Naive thymus-derived CD4-positive, alpha-beta T cell (primary cell): ENCODE results near the gene SETD2. TPM values are rescaled to one million over a fixed set of nuclear protein-coding genes. Genes with fewer than 3 reads are reported as not detected.
"Not testable (repeated sequence)": the region's sequence is repeated elsewhere in the genome, so short reads cannot be mapped to it uniquely, and the experiment has no call there.

Experiments
- ATAC-seq: fragments of 150-1000 bp; cut with Tn5 transposase; 2 replicates; pipeline ENCODE4 v1.10.0; 2021; ENCODE audit warnings: mild to moderate bottlenecking, moderate library complexity
- CTCF ChIA-PET: fragments of 350-600 bp; sonication (Branson Sonifier 250); formaldehyde crosslinking; loops from one replicate; lab custom pipeline; 2021; ENCODE audit warnings: antibody characterized with exemption; lab: Charles Lee
- POLR2A ChIA-PET: fragments of 350-600 bp; sonication (Branson Sonifier 250); formaldehyde crosslinking; loops from one replicate; lab custom pipeline; 2021; ENCODE audit warnings: antibody characterized with exemption, inconsistent platforms; lab: Charles Lee
- DNase-seq, 9 donors: peaks; one replicate each; pipeline versions ENCODE4 v3.0.0 to v3.0.0-alpha.2; 2020 to 2022; ENCODE audit warnings: mixed read lengths in 1 of 9
- H3K27ac ChIP-seq: one replicate; pipeline ENCODE4 v1.7.0; 2013; ENCODE audit warnings: mild to moderate bottlenecking, low read depth, low read length, moderate library complexity
- H3K27me3 ChIP-seq, 2 donors: one replicate each; pipeline ENCODE4 v1.7.0; 2013; ENCODE audit warnings: low read length in 2 of 2, mild to moderate bottlenecking in 2 of 2, moderate library complexity in 2 of 2; ENCODE audit not compliant: control insufficient read depth in 2 of 2, insufficient read depth in 2 of 2
- H3K36me3 ChIP-seq, 3 experiments: 1 replicate in 2 of 3; 2 replicates in 1 of 3; pipeline ENCODE4 v1.7.0; 2013; ENCODE audit warnings: low read length in 3 of 3, mild to moderate bottlenecking in 3 of 3, moderate library complexity in 1 of 3; ENCODE audit not compliant: insufficient read depth in 3 of 3, control insufficient read depth in 2 of 3
- H3K4me1 ChIP-seq, 2 donors: one replicate each; pipeline ENCODE4 v1.7.0; 2013; ENCODE audit warnings: low read length in 2 of 2, mild to moderate bottlenecking in 2 of 2, moderate library complexity in 1 of 2; ENCODE audit not compliant: control insufficient read depth in 2 of 2, insufficient read depth in 2 of 2
- H3K4me3 ChIP-seq: 2 replicates; pipeline ENCODE4 v1.7.0; 2013; ENCODE audit warnings: mild to moderate bottlenecking, low read length
- H3K9me3 ChIP-seq, 3 experiments: 1 replicate in 2 of 3; 2 replicates in 1 of 3; pipeline ENCODE4 v1.7.0; 2013; ENCODE audit warnings: low read length in 3 of 3; ENCODE audit not compliant: control insufficient read depth in 2 of 3
- H3K27ac Mint-ChIP-seq, 9 donors: one replicate each; pipeline ENCODE4 v1.8.0; 2020 to 2022; ENCODE audit warnings: mixed read lengths in 9 of 9, mild to moderate bottlenecking in 8 of 9, moderate library complexity in 5 of 9, inconsistent platforms in 2 of 9
- H3K27me3 Mint-ChIP-seq, 5 donors: one replicate each; pipeline ENCODE4 v1.8.0; 2021 to 2022; ENCODE audit warnings: mixed read lengths in 5 of 5, mild to moderate bottlenecking in 1 of 5
- H3K36me3 Mint-ChIP-seq, 5 donors: one replicate each; pipeline ENCODE4 v1.8.0; 2020 to 2022; ENCODE audit warnings: mixed read lengths in 5 of 5, mild to moderate bottlenecking in 3 of 5, inconsistent platforms in 1 of 5
- H3K4me1 Mint-ChIP-seq, 7 donors: one replicate each; pipeline ENCODE4 v1.8.0; 2020 to 2022; ENCODE audit warnings: mixed read lengths in 7 of 7, mild to moderate bottlenecking in 3 of 7, inconsistent platforms in 1 of 7
- H3K4me3 Mint-ChIP-seq, 10 donors: one replicate each; pipeline ENCODE4 v1.8.0; 2020 to 2022; ENCODE audit warnings: mild to moderate bottlenecking in 10 of 10, mixed read lengths in 10 of 10, moderate library complexity in 6 of 10, inconsistent platforms in 2 of 10
- H3K9me3 Mint-ChIP-seq, 11 donors: one replicate each; pipeline ENCODE4 v1.8.0; 2020 to 2022; ENCODE audit warnings: mixed read lengths in 11 of 11, mild to moderate bottlenecking in 4 of 11, inconsistent platforms in 1 of 11, moderate library complexity in 1 of 11
- intact Hi-C, 2 donors: fragments of 100-400 bp; cut with micrococcal nuclease; formaldehyde crosslinking; loops; one replicate each; pipeline ENCODE4 v1.15.1; 2023
- polyA plus RNA-seq, 2 donors: library from polyadenylated mRNA; unstranded; fragments of 300-500 nt; fragmentation: Illumina TruSeq; gene quantifications; one replicate each; pipeline ENCODE4 v1.2.3, GENCODE V29; 2021
- total RNA-seq, 6 experiments: library from RNA in 5 of 6; stranded (reverse) in 5 of 6; gene quantifications; 1 replicate in 5 of 6; 2 replicates in 1 of 6; pipeline ENCODE4 v1.2.3 and lab custom pipeline; 2021 to 2026

SETD2 gene
- total and polyA plus RNA-seq, 7 experiments from 2014 or later = 11.0 to 77.3 (median 70.0) TPM

DNA sequence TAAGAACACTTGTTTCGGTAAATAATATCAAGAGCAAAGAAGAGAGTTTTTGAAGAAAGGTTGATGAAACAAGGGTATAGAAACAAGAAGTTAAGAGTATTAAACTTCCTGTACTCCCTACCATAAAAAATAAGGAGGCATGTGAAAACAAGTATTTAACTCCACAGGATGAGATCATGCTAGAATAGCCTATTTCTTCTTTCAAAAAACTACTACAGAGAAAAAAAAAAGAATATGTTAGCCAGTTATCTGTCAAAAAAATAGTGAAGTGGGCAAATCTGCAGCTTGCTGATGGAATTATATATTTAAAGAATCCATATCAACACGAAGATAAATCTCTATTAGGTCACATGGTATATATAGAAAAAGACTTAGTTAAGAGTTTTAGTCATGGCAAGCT lies 33.4 kb downstream of the SETD2 start:
- Mint-ChIP-seq H3K4me1 (peaks cover 30 to 76% (median 61%) of the 10 kb centered on the region in 7 donors), H3K9me3 (no peaks in the 10 kb centered on the region), H3K27ac (peak overlapping the region in 3 of 9 donors; percentile 2 to 75 (median 22)), H3K4me3 (peak overlapping the region in 4 of 10 donors; percentile 5 to 45 (median 16)), H3K27me3 (no peaks in the 10 kb centered on the region), H3K36me3 (peaks cover 0 to 25% (median 4%) of the 10 kb centered on the region in 5 donors)
- CTCF ChIA-PET = interaction anchor here (0.8 kb wide), 1 partner anchor 8 kb away, joined by 3 read pairs; no protein-coding TSS in a partner anchor
- Histone ChIP-seq H3K4me1 (peaks cover 0 to 40% of the 10 kb centered on the region in 2 donors), H3K27ac (no peak overlapping the region), H3K9me3 (no peaks in the 10 kb centered on the region), H3K36me3 (no peaks in the 10 kb centered on the region), H3K27me3 (no peaks in the 10 kb centered on the region), H3K4me3 (no peak overlapping the region)
- intact Hi-C loops = no loop called here
- DNase-seq = no peak
- ATAC-seq = no peak
- POLR2A ChIA-PET = interaction anchor here (0.6 kb wide), 1 partner anchor 17 kb away, joined by 4 read pairs; no protein-coding TSS in a partner anchor

DNA sequence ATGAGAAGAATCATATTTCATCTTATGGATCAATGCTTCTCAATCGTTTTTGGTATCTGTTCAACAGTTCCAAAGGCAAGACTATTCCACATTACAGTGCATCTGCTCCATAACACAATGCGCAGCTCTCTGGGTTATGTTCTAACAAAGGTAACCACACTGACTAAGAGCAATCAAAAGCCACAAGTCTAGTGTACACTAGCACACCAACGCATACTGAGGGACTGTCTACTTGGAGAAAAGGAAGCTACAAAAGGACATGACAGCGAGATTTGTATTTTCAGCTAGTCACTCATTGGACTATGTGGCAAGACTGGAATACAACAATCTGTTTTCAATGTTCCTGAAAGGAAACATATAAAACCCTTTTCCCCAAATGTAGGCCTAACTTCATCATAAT lies 35.8 kb downstream of the SETD2 start:
- intact Hi-C loops = no loop called here
- CTCF ChIA-PET = no interaction called here
- H3K4me3 Mint-ChIP-seq = peak overlapping the region in 2 of 10 donors; percentile 6 to 19

DNA sequence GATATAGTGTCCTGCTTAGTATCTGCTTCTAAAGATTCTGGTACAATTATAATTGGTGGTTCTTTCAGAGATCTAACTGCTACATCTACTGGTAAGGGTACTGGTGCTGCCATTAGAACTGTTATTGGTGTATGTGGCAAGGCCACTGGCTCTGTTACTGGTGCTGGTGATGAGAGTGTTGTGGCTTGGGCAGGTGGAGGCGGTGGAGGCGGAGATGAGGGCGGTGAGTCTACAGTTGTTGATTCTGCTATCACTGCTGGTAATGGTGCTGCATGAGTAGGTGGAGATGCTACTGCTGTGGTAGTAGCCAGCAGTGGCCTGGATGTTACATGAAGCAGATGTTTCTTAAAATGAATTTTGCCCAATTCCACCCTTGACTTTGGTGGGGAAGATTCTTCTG lies 40.1 kb downstream of the SETD2 start:
- H3K4me1 Mint-ChIP-seq = peaks cover 28 to 74% (median 57%) of the 10 kb centered on the region in 7 donors
- H3K27me3 ChIP-seq = no peaks in the 10 kb centered on the region
- H3K36me3 ChIP-seq = peaks cover 9 to 39% (median 22%) of the 10 kb centered on the region in 3 experiments
- intact Hi-C loops = no loop called here
- ATAC-seq (no peak), DNase-seq (no peak)
- POLR2A ChIA-PET = interaction anchor here (0.7 kb wide), 1 partner anchor 10 kb away, joined by 3 read pairs; no protein-coding TSS in a partner anchor
- H3K4me3 ChIP-seq = no peak overlapping the region
- H3K27me3 Mint-ChIP-seq = no peaks in the 10 kb centered on the region
- CTCF ChIA-PET = interaction anchor here (1.1 kb wide), 1 partner anchor 23 kb away, joined by 4 read pairs; no protein-coding TSS in a partner anchor
- H3K27ac ChIP-seq = no peak overlapping the region
- no peak overlapping the region for H3K4me3 Mint-ChIP-seq
- H3K4me1 ChIP-seq = peaks cover 0 to 18% of the 10 kb centered on the region in 2 donors
- H3K9me3 Mint-ChIP-seq = no peaks in the 10 kb centered on the region
- H3K27ac Mint-ChIP-seq = peak overlapping the region in 2 of 9 donors; percentile 7 to 30
- peaks cover 31 to 69% (median 39%) of the 10 kb centered on the region in 5 donors for H3K36me3 Mint-ChIP-seq
- H3K9me3 ChIP-seq = no peaks in the 10 kb centered on the region

More for the DNA sequence above, 35.8 kb downstream of the SETD2 start:
- peaks cover 5 to 13% (median 12%) of the 10 kb centered on the region in 3 experiments for H3K36me3 ChIP-seq
- H3K27me3 ChIP-seq = no peaks in the 10 kb centered on the region
- Mint-ChIP-seq H3K36me3 (peaks cover 8 to 44% (median 16%) of the 10 kb centered on the region in 5 donors), H3K27ac (peak overlapping the region in 4 of 9 donors; percentile 6 to 69 (median 21)), H3K9me3 (no peaks in the 10 kb centered on the region), H3K27me3 (no peaks in the 10 kb centered on the region), H3K4me1 (peaks cover 21 to 64% (median 50%) of the 10 kb centered on the region in 7 donors)
- no peak overlapping the region for H3K27ac ChIP-seq
- ATAC-seq = no peak
- no peak for DNase-seq
- H3K4me3 ChIP-seq = no peak overlapping the region
- H3K9me3 ChIP-seq = no peaks in the 10 kb centered on the region
- peaks cover 0 to 17% of the 10 kb centered on the region in 2 donors for H3K4me1 ChIP-seq
- POLR2A ChIA-PET = no interaction called here

DNA sequence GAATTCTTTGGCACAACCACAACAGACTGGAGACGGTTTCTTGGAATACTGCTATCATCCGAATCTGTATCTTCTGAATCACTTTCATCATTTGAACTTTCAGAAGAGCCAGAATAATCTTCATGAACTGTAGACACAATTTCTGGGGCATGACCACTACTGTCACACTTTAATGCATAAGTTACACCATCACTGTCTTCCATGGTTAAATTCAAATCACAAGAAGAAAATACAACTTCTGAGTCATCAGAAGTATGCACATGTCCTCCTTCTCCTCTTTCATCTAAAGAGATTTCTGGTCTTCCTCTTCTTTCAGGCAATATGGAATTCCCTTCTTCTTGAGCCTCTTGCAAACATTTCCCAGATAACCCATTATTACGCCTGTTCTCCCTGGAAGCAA lies 42.5 kb downstream of the SETD2 start:
- no peak overlapping the region for H3K27ac ChIP-seq
- ChIA-PET CTCF (no interaction called here), POLR2A (no interaction called here)
- H3K27me3 Mint-ChIP-seq = no peaks in the 10 kb centered on the region
- no peaks in the 10 kb centered on the region for H3K27me3 ChIP-seq
- peak overlapping the region in 6 of 9 donors; percentile 4 to 68 (median 34) for H3K27ac Mint-ChIP-seq
- H3K4me3 Mint-ChIP-seq = peak overlapping the region in 3 of 10 donors; percentile 8 to 28 (median 16)
- H3K4me1 Mint-ChIP-seq = peaks cover 32 to 75% (median 63%) of the 10 kb centered on the region in 7 donors
- peaks cover 9 to 44% (median 22%) of the 10 kb centered on the region in 3 experiments for H3K36me3 ChIP-seq
- H3K36me3 Mint-ChIP-seq = peaks cover 31 to 62% (median 34%) of the 10 kb centered on the region in 5 donors
- no peaks in the 10 kb centered on the region for H3K9me3 Mint-ChIP-seq
- H3K9me3 ChIP-seq = no peaks in the 10 kb centered on the region
- ATAC-seq (no peak), DNase-seq (no peak)
- intact Hi-C loops = no loop called here
- H3K4me1 ChIP-seq = peaks cover 4 to 13% of the 10 kb centered on the region in 2 donors
- H3K4me3 ChIP-seq = no peak overlapping the region

DNA sequence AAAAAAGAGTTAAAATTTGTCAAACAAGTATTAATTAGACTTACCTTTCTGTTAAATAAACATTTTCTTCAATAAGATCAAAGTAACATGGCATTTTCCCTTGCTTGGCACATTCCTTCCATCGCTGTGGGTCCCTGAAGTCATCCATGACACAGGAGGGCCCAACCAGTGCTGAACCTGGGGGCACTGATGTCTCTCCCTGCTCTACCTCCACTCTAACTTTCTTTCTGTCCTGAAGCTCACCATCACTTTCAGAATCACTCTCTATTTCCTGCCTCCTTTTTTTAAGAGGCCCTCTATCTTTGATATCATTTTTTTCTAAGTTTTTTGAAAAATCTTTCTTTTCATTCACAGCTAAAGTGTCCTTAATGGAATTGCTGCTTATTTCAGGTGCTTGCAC lies 43.8 kb downstream of the SETD2 start:
- peaks cover 9 to 44% (median 22%) of the 10 kb centered on the region in 3 experiments for H3K36me3 ChIP-seq
- Mint-ChIP-seq H3K9me3 (no peaks in the 10 kb centered on the region), H3K4me1 (peaks cover 32 to 72% (median 60%) of the 10 kb centered on the region in 7 donors), H3K36me3 (peaks cover 31 to 53% (median 34%) of the 10 kb centered on the region in 5 donors), H3K27me3 (no peaks in the 10 kb centered on the region), H3K4me3 (peak overlapping the region in 6 of 10 donors; percentile 10 to 61 (median 33)), H3K27ac (peak overlapping the region in 7 of 9 donors; percentile 6 to 80 (median 60))
- CTCF ChIA-PET = no interaction called here
- no peaks in the 10 kb centered on the region for H3K27me3 ChIP-seq
- no peak for ATAC-seq
- POLR2A ChIA-PET = no interaction called here
- no peak for DNase-seq
- H3K27ac ChIP-seq = peak overlapping the region; percentile 2
- intact Hi-C loops = no loop called here
- peaks cover 4 to 13% of the 10 kb centered on the region in 2 donors for H3K4me1 ChIP-seq
- H3K9me3 ChIP-seq = no peaks in the 10 kb centered on the region
- H3K4me3 ChIP-seq = no peak overlapping the region

DNA sequence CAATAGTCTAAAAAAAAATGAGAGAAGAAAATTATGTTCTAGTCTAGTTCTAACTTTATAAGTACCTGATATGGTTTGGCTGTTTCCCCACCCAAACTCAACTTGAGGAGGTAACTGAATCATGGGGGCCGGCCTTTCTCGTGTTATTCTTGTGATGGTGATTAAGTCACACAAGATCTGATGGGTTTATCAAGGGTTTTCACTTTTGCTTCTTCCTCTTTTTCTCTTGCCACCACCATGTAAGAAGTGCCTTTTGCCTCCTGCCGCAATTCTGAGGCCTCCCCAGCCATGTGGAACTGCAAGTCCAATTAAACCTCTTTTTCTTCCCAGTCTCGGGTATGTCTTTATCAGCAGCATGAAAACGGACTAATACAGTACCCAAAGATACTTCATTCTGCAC lies 44.5 kb downstream of the SETD2 start:
- H3K9me3 Mint-ChIP-seq, CTCF ChIA-PET, ATAC-seq, H3K4me3 ChIP-seq, H3K27me3 ChIP-seq, H3K9me3 ChIP-seq, POLR2A ChIA-PET, DNase-seq, H3K27ac ChIP-seq, H3K27me3 Mint-ChIP-seq: not testable (repeated sequence)
- peaks cover 9 to 47% (median 21%) of the 10 kb centered on the region in 3 experiments for H3K36me3 ChIP-seq
- Mint-ChIP-seq H3K36me3 (peaks cover 31 to 53% (median 34%) of the 10 kb centered on the region in 5 donors), H3K4me3 (peak overlapping the region in 5 of 10 donors; percentile 5 to 53 (median 12)), H3K4me1 (peaks cover 32 to 72% (median 60%) of the 10 kb centered on the region in 7 donors), H3K27ac (peak overlapping the region in 6 of 9 donors; percentile 38 to 68 (median 60))
- peaks cover 4 to 13% of the 10 kb centered on the region in 2 donors for H3K4me1 ChIP-seq
- intact Hi-C loops = loop anchor here in 1 of 2 donors (5.0 kb wide), 1 partner anchor 163 kb away; the partner anchor contains the start of genes KIF9 and KLHL18
